Right lung (tissue), 10 donors: ENCODE data around the gene CCDC197. TPM values are rescaled to one million over a fixed set of nuclear protein-coding genes. Genes with fewer than 3 reads are reported as not detected.

Source experiments
- DNase-seq, 2 donors: peaks; one replicate each; pipeline ENCODE4 v3.0.0-alpha.2; 2013
- long read RNA-seq, 8 donors: transcript quantifications; one replicate each; lab custom pipeline, GENCODE V29; 2026
- polyA plus RNA-seq, 5 donors: library from polyadenylated mRNA; unstranded; fragments of 120-200 nt; gene quantifications; one replicate each; pipeline versions ENCODE4 v1.2.1 to v1.2.3, GENCODE V29; 2013; ENCODE audit warnings: inconsistent platforms in 1 of 5, low replicate concordance in 1 of 5; ENCODE audit not compliant: insufficient read length in 5 of 5, insufficient read depth in 1 of 5

The CCDC197 gene
- not detected for polyA plus RNA-seq
- long read RNA-seq, donor 1, result 0 reads
- long read RNA-seq, donor 2, result 0 reads
- long read RNA-seq, donor 3, result 0 reads
- long read RNA-seq, donor 4, result 0 reads
- long read RNA-seq, donor 5, result 0 reads
- long read RNA-seq, donor 6, result 0 reads
- long read RNA-seq, donor 7, result 0 reads
- long read RNA-seq, donor 8, result 0 reads

GRCh38 chr14:93997082-93997481 is at the start of gene CCDC197:
Gene CCDC197, plus strand, starts transcription at chr14:93997301. Its CDS starts 831 bp downstream, at chr14:93998132.
- DNase-seq, result no peak

DNA sequence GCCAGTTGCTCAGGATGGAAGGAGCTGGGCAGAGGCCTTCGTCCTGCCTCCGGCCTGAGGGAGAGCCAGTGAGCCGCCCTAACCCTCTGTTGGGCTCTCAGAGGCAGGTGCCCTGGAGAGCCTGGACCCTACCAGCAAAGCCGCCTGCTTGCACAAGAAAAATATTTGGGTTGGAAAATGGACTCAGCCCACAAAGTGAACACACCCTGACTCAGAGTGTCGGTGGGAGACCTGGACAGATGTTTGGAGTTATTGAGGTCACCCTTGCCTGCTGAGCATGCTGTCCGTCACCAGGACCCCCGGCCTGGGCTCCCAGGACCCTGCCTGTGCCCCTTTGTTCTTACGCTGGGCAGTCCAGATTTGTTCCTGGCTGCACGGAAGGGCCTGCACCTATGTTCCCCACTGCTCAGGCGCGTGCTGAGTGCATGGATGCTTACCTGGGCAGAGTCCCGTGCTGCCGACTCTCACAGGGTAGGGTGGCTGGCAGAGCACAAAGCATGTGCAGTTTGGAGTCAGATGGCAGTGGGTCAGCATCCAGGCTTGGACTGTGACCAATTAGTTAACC is 47.5 kb upstream of the CCDC197 start:
- no peak for DNase-seq

DNA sequence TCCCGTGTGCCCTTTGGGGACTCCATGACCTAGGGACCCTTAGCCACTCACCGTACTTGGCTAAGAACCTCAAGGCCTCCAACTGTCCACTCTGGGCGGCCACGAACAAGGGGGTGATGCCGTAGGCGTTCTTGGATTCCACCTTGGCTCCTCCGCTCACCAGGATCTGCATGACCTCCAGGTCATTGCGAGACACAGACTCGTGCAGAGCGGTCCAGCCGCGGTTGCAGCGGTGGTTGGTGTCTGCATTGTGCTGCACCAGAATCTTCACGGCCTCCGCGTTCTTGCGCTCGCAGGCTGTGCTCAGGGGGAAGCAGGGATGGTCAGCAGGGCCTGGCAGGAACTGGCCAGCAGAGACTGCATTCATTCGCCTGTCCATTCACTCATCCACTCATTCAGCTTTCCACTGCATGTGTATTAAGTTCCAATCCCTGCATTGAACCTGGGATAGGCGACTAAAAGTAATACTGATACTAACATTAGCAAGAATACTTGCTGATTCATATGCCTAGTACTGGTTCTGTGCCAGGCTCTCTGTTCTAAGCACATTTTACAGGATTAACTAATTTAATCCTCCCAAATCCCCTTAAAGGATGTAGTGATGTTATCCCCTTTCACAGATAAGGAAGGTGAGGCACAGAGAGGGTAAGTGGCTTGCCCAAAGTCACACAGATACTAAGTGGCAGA is 46.0 kb upstream of the CCDC197 start:
- DNase-seq, result no peak

DNA sequence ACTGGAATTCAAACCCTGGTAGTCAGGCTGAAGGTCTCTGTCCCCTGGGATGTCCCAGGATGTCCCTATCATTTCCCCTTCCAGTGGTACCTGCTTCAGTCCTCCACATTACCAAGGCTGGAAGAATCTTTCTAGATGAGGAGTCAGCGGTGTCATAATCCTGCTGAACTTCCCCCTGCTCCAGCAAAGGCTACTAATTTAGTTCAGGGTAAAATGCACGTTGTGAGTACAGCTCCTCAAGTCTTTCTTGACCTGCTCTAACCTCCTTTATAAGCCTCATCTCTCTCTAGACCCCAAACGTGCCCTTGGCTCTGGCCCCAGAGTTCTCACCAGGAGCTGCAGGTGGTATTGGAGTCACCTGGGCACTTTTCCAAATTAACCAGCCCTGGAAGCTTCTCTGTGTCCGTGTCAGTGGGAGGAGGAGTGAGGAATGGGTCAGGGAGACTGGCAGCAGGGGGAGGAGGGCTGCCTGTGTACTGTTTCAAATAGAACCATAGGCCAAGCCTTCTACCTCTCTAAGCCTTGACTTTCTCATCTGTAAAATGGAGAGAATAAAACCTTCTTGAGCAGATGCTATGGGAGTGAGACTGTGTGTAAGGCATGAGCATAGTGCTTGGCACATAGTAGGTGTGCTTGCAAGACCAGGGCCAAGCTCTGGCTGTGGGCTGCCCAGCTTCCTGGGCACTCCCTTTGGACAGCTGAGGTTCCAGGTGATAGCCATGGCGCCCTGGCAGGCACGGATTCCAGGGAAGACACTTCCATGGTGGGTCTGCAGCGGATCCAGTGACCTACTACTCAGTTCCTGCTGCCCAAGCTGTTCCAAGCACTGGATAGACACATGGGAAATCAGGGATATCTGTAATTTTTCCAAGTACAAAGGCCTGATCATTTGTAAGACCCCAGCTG is 45.2 kb upstream of the CCDC197 start:
- DNase-seq, result no peak

DNA sequence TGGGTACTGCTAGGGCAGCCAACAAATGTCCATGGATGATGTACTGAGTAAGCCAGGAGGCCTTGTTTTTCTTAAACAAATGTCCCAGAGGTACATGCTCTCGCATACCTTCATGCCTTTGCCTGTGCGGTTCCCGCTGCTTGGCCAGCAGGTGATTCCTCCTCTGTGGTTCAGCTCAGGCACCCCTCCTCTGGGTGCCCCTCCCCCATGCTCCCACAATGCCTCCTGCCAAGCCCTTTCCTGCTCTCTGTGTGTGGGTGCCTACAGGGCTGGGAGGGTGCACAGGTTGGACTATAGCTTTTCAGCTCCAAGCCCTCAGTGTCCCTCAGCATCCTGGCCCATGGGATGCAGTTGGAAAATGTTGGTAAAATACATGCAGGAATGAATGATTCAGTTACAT is 44.3 kb upstream of the CCDC197 start:
- no peak for DNase-seq

GRCh38 chr14:93953263-93953662 is 43.8 kb upstream of the CCDC197 start:
- DNase-seq, result no peak

DNA sequence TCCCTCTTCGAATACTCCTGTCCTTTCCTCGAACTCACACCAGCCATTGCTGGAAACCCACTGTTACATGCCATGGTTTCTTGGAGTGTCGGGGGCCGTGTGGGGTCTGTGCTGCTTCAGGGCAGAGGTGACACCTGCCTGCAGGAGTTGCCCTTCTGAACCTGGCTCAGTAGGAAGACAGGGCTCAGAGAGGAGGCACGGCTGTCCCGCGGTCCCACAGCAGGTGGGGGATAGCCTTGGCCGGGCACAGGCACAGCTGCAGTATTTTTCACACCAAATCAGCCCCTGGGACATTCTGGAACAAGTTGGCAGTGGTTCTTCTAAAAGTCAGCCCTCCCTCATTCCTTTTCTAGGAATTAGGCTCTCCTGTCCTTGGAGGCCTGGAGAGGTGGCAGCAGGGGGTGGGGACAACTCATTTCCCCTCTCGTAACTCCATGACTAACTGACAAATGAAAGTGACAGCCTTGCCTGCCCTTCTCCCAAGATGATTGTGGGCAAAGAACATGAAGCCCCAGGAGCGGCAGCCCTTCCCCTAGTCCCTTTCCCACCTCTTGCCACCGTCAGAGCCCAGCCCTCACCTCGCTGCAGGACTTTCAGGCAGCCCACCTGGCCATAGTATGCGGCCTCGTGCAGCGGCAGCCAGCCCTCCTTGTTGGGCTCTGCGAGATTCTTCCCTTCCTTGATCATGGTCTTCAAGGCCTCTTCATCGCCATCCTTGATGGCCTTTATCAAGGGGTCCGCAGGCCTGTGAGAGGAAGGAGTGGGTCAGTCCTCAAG is 43.2 kb upstream of the CCDC197 start:
- no peak for DNase-seq

DNA sequence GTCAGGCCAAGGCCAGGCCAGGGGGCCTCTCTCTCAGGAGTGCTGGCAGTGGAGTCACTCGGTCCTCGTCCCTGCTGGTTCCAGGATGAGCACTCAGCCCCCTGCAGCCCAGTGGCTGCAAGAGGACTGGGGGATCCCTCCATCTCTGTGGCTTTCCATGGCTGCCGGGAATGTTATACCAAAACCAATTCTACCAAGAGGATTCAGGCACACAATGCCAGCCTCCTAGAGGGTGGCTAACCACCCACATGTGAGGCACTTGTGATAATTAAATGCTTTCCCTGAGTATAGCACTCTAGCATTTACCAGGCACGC is 42.6 kb upstream of the CCDC197 start:
- DNase-seq, result no peak

DNA sequence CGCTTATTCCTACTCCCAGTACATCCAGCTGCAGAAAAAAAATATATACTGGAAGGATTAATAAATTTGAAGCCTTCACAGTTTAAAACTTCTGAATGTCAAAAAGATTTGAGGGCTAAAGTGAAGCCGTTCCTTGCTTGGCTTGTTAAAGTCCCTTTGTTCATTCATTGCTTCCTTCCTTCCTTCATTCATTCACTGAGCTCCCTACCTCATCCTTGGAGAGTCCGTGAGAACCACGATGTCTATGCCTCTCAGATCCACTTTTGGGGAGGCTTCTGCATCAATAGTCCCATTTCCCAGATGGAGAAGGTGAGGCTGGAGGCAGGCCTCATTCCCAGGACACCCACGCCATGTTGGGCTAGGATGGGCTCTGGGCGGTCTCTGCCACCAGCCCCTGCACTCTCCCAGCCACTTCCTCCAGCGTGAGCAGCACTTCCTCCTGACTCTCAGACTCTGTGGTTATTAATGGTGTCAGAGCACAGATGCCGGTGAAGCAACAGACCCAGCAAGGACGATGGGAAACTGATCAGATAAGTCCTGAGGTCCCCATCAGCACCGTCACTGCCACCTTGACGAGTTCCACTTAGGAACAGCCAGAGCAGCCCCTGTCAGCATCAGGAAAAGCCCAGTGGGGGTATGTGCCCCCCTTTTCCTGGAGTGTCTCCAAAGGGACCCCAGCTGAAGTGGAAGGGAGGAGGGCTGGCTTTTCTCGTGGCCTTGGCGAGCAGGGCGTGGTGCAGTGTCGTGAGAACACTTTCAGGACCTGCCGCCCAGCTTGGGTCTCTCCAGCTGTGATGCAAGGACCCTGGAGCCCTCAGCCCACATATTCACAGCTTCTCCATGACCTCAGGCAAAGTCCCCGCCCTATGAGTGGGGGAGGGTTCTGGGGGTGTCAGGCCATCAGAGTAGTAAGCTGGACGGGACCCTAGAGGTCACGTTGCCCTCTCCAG is 41.9 kb upstream of the CCDC197 start:
- no peak for DNase-seq

GRCh38 chr14:93955850-93956481 is 41.1 kb upstream of the CCDC197 start:
- no peak for DNase-seq

DNA sequence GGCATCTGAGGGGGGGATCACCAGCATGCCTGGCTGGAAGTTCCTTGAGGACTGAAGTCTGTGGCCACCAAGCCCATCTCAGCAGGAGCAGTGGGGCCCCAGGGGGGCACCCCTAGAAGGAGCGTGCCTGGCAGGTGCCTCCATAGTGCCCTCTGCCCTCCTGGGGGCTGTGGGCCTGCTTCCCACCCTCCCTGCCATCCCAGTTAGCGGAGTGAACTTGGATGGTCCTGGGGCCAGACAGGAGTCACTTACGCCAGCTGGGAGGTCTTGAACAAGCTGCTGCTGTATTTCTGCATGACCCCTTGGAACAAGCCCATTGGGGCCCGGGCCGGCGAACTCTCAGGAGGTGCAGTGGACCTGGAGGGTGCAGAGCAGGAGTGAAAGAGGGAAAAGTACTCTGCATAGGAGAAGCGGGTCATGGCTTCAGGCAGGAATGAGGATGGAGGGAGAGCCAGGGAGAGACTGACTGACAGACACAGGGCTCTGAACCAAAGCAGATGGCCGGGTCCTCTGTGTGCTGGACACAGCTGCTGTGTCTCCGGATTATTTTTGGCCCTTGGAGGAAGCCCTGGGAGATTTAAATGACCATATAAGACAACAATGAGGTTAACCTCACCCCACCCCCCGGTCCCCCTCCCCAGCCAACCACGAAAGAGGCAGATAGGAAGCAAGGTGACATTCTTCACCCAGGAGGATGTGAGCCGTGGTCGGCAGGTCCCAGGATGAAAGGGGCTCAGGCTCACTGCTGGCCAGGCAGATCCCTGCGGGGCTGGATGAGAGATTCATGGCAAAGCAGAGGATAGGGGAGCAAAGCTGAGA is 40.4 kb upstream of the CCDC197 start:
- DNase-seq, result no peak

- no peak for DNase-seq
Measured at GRCh38 chr14:93957333-93957710, 39.8 kb upstream of the CCDC197 start.

GRCh38 chr14:93957751-93958566 is 39.1 kb upstream of the CCDC197 start:
- DNase-seq, result no peak

- DNase-seq, result no peak
Measured at GRCh38 chr14:93958567-93959238, 38.4 kb upstream of the CCDC197 start.

DNA sequence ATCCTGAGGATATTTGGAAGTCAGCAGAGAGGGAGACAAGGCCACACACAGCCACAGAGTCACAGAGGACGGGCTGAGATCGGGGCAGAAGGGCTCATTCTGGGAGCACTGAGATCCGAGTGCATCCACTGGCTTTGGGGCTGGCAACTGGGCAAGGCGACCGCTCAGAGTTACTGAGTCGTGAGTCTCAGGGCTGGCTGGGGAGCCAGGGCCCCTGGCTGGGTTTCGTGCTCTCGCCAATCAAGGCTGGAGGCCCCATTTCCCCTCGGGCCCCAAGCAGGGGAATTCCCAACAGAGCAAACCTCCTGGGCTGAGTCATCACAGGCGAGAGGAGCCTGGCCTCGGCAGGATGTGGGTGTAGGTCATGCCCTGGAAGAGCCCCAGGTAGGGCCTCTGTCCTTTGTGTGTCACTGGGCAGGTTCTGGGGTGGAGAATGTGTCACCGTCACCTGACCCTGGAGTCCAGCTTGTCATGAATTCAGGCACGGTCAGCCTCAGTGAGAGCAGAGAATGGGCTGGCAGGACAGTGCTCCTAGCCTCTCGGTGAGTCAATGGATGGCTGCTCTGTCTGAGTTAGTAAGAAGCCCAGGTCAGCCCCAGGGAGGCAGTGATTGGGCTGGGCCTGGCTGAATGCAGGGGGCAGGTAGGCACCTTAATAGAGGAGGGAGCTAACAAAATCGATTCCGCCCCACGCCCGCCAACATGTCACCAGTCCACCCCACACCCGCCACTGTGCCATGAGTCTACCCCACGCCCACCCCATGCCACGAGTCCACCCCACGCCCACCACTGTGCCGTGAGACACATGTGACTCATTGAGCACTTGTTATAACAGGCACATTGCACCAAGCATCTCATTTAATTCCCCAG is 37.6 kb upstream of the CCDC197 start:
- DNase-seq, result no peak

DNA sequence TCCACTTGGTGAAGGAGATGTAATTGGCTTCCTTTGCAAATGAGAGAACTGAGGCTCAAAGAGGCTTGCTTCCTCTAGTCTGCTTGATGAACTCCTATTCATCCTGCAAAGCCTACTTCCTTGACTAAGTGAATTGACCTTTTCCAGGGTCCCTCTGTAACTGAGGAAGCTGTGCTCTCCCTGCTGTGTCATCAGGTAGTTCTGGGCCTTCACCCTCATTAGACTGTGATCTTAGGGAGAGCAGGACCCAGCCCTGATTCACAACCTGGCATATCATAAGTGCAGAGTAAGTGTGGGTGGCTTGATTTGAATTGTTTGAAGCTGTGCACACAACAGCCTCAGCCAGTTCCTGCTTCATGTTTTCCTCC is 37.0 kb upstream of the CCDC197 start:
- no peak for DNase-seq
